Measurements from ENCODE around the gene NBL1.

The NBL1 gene

GRCh38 chr1:19675797-19676196, 31.7 kb downstream of the NBL1 start:
- Histone ChIP-seq H3K36me3 (replicated peaks in 1 of 2; ENCODE audit: control insufficient read depth in 2 of 2, insufficient read depth in 2 of 2, low read length in 2 of 2) (no peaks in the 10 kb centered on the region), H3K9me3 (replicated peaks in 1 of 2; ENCODE audit: control insufficient read depth in 2 of 2, insufficient read depth in 1 of 2, low read depth in 1 of 2, low read length in 2 of 2) (no peaks in the 10 kb centered on the region), H4K8ac (ENCODE audit: low read depth, low read length) (no peak overlapping the region), H3K4ac (ENCODE audit: low read length) (no peak overlapping the region), H3K4me3 (ENCODE audit: low read length in 2 of 2) (no peak overlapping the region), H3K4me2 (ENCODE audit: insufficient read depth, low read length, poor library complexity, severe bottlenecking) (no peak overlapping the region), H3K14ac (ENCODE audit: low read length) (no peak overlapping the region), H2BK12ac (ENCODE audit: low read length) (no peak overlapping the region), H3K79me1 (ENCODE audit: low read depth, low read length) (no peaks in the 10 kb centered on the region), H2AK5ac (ENCODE audit: low read depth, low read length) (no peak overlapping the region), H2AFZ (ENCODE audit: low read length) (no peak overlapping the region), H3K23ac (ENCODE audit: low read depth, low read length, poor library complexity) (no peak overlapping the region), H2BK5ac (ENCODE audit: low read length) (no peak overlapping the region), H2BK15ac (ENCODE audit: low read length) (no peak overlapping the region), H2BK120ac (ENCODE audit: low read depth, low read length) (no peak overlapping the region), H3K4me1 (ENCODE audit: control insufficient read depth in 2 of 2, insufficient read depth in 1 of 2, low read depth in 1 of 2, low read length in 2 of 2) (no peaks in the 10 kb centered on the region), H3K27me3 (ENCODE audit: control insufficient read depth in 3 of 3, insufficient read depth in 3 of 3, low read depth in 1 of 3, low read length in 3 of 3) (peaks cover 0 to 24% (median 0%) of the 10 kb centered on the region in 3 experiments), H4K91ac (ENCODE audit: low read depth, low read length, poor library complexity) (no peak overlapping the region), H3K9ac (ENCODE audit: low read depth, low read length, poor library complexity) (no peak overlapping the region), H3K27ac (replicated peaks; ENCODE audit: low read length) (no peak overlapping the region), H3K18ac (ENCODE audit: low read length) (no peak overlapping the region)
- no peak for DNase-seq (ENCODE audit: low spot score)
- no CpG with 5 or more reads among the region's 5 CpGs for WGBS, 2 donors (ENCODE audit: extremely low coverage in 2 of 2, insufficient read length in 2 of 2, insufficient replicate concordance in 1 of 2)

GRCh38 chr1:19676438-19676922, 32.4 kb downstream of the NBL1 start:
- Histone ChIP-seq H3K18ac (ENCODE audit: low read length) (no peak overlapping the region), H3K4me1 (ENCODE audit: control insufficient read depth in 2 of 2, insufficient read depth in 1 of 2, low read depth in 1 of 2, low read length in 2 of 2) (no peaks in the 10 kb centered on the region), H2AK5ac (ENCODE audit: low read depth, low read length) (no peak overlapping the region), H4K91ac (ENCODE audit: low read depth, low read length, poor library complexity) (no peak overlapping the region), H3K36me3 (replicated peaks in 1 of 2; ENCODE audit: control insufficient read depth in 2 of 2, insufficient read depth in 2 of 2, low read length in 2 of 2) (no peaks in the 10 kb centered on the region), H3K14ac (ENCODE audit: low read length) (no peak overlapping the region), H3K9me3 (replicated peaks in 1 of 2; ENCODE audit: control insufficient read depth in 2 of 2, insufficient read depth in 1 of 2, low read depth in 1 of 2, low read length in 2 of 2) (no peaks in the 10 kb centered on the region), H2BK5ac (ENCODE audit: low read length) (no peak overlapping the region), H2AFZ (ENCODE audit: low read length) (no peak overlapping the region), H3K4me3 (ENCODE audit: low read length in 2 of 2) (no peak overlapping the region), H3K23ac (ENCODE audit: low read depth, low read length, poor library complexity) (no peak overlapping the region), H3K4ac (ENCODE audit: low read length) (no peak overlapping the region), H3K27ac (replicated peaks; ENCODE audit: low read length) (no peak overlapping the region), H3K9ac (ENCODE audit: low read depth, low read length, poor library complexity) (no peak overlapping the region), H3K4me2 (ENCODE audit: insufficient read depth, low read length, poor library complexity, severe bottlenecking) (no peak overlapping the region), H2BK12ac (ENCODE audit: low read length) (no peak overlapping the region), H2BK120ac (ENCODE audit: low read depth, low read length) (no peak overlapping the region), H3K79me1 (ENCODE audit: low read depth, low read length) (no peaks in the 10 kb centered on the region), H4K8ac (ENCODE audit: low read depth, low read length) (no peak overlapping the region), H2BK15ac (ENCODE audit: low read length) (no peak overlapping the region), H3K27me3 (ENCODE audit: control insufficient read depth in 3 of 3, insufficient read depth in 3 of 3, low read depth in 1 of 3, low read length in 3 of 3) (peaks cover 0 to 17% (median 0%) of the 10 kb centered on the region in 3 experiments)
- WGBS, 2 donors (ENCODE audit: extremely low coverage in 2 of 2, insufficient read length in 2 of 2, insufficient replicate concordance in 1 of 2): no CpG with 5 or more reads among the region's 13 CpGs
- DNase-seq (ENCODE audit: low spot score): peak; percentile 73

GRCh38 chr1:19678493-19678892, 34.4 kb downstream of the NBL1 start:
- Histone ChIP-seq H3K79me1 (ENCODE audit: low read depth, low read length) (no peaks in the 10 kb centered on the region), H2BK5ac (ENCODE audit: low read length) (no peak overlapping the region), H3K9ac (ENCODE audit: low read depth, low read length, poor library complexity) (no peak overlapping the region), H3K4me2 (ENCODE audit: insufficient read depth, low read length, poor library complexity, severe bottlenecking) (no peak overlapping the region), H3K14ac (ENCODE audit: low read length) (no peak overlapping the region), H2AFZ (ENCODE audit: low read length) (no peak overlapping the region), H3K23ac (ENCODE audit: low read depth, low read length, poor library complexity) (peak overlapping the region; percentile 60), H4K8ac (ENCODE audit: low read depth, low read length) (no peak overlapping the region), H2BK12ac (ENCODE audit: low read length) (no peak overlapping the region), H3K9me3 (replicated peaks in 1 of 2; ENCODE audit: control insufficient read depth in 2 of 2, insufficient read depth in 1 of 2, low read depth in 1 of 2, low read length in 2 of 2) (no peaks in the 10 kb centered on the region), H3K4me1 (ENCODE audit: control insufficient read depth in 2 of 2, insufficient read depth in 1 of 2, low read depth in 1 of 2, low read length in 2 of 2) (no peaks in the 10 kb centered on the region), H3K4me3 (ENCODE audit: low read length in 2 of 2) (no peak overlapping the region), H4K91ac (ENCODE audit: low read depth, low read length, poor library complexity) (no peak overlapping the region), H3K4ac (ENCODE audit: low read length) (no peak overlapping the region), H2AK5ac (ENCODE audit: low read depth, low read length) (no peak overlapping the region), H3K27ac (replicated peaks; ENCODE audit: low read length) (no peak overlapping the region), H2BK15ac (ENCODE audit: low read length) (no peak overlapping the region), H2BK120ac (ENCODE audit: low read depth, low read length) (no peak overlapping the region), H3K18ac (ENCODE audit: low read length) (no peak overlapping the region), H3K36me3 (replicated peaks in 1 of 2; ENCODE audit: control insufficient read depth in 2 of 2, insufficient read depth in 2 of 2, low read length in 2 of 2) (no peaks in the 10 kb centered on the region), H3K27me3 (ENCODE audit: control insufficient read depth in 3 of 3, insufficient read depth in 3 of 3, low read depth in 1 of 3, low read length in 3 of 3) (peaks cover 0 to 6% (median 0%) of the 10 kb centered on the region in 3 experiments)
- WGBS, 2 donors (ENCODE audit: extremely low coverage in 2 of 2, insufficient read length in 2 of 2, insufficient replicate concordance in 1 of 2): no CpG with 5 or more reads among the region's 11 CpGs
- no peak for DNase-seq (ENCODE audit: low spot score)

- H3K14ac ChIP-seq (ENCODE audit: low read length): no peak overlapping the region
- no peak overlapping the region for H3K4ac ChIP-seq (ENCODE audit: low read length)
- no peak overlapping the region for H3K9ac ChIP-seq (ENCODE audit: low read depth, low read length, poor library complexity)
- no peaks in the 10 kb centered on the region for H3K9me3 ChIP-seq (replicated peaks in 1 of 2; ENCODE audit: control insufficient read depth in 2 of 2, insufficient read depth in 1 of 2, low read depth in 1 of 2, low read length in 2 of 2)
- H3K79me1 ChIP-seq (ENCODE audit: low read depth, low read length): no peaks in the 10 kb centered on the region
- H3K36me3 ChIP-seq (replicated peaks in 1 of 2; ENCODE audit: control insufficient read depth in 2 of 2, insufficient read depth in 2 of 2, low read length in 2 of 2): no peaks in the 10 kb centered on the region
- H4K91ac ChIP-seq (ENCODE audit: low read depth, low read length, poor library complexity): no peak overlapping the region
- no peak overlapping the region for H2AK5ac ChIP-seq (ENCODE audit: low read depth, low read length)
- no peak overlapping the region for H3K4me2 ChIP-seq (ENCODE audit: insufficient read depth, low read length, poor library complexity, severe bottlenecking)
- no CpG with 5 or more reads among the region's 34 CpGs for WGBS, 2 donors (ENCODE audit: extremely low coverage in 2 of 2, insufficient read length in 2 of 2, insufficient replicate concordance in 1 of 2)
- H3K18ac ChIP-seq (ENCODE audit: low read length): peak overlapping the region; percentile 33
- H3K27ac ChIP-seq (replicated peaks; ENCODE audit: low read length): no peak overlapping the region
- H2BK12ac ChIP-seq (ENCODE audit: low read length): no peak overlapping the region
- no peak overlapping the region for H2BK120ac ChIP-seq (ENCODE audit: low read depth, low read length)
- H3K4me3 ChIP-seq (ENCODE audit: low read length in 2 of 2): no peak overlapping the region
- no peak overlapping the region for H2BK5ac ChIP-seq (ENCODE audit: low read length)
- no peaks in the 10 kb centered on the region for H3K4me1 ChIP-seq (ENCODE audit: control insufficient read depth in 2 of 2, insufficient read depth in 1 of 2, low read depth in 1 of 2, low read length in 2 of 2)
- DNase-seq (ENCODE audit: low spot score): no peak
- H3K27me3 ChIP-seq (ENCODE audit: control insufficient read depth in 3 of 3, insufficient read depth in 3 of 3, low read depth in 1 of 3, low read length in 3 of 3): peaks cover 0 to 6% (median 0%) of the 10 kb centered on the region in 3 experiments
- no peak overlapping the region for H4K8ac ChIP-seq (ENCODE audit: low read depth, low read length)
- H3K23ac ChIP-seq (ENCODE audit: low read depth, low read length, poor library complexity): peak overlapping the region; percentile 60
- H2BK15ac ChIP-seq (ENCODE audit: low read length): no peak overlapping the region
- H2AFZ ChIP-seq (ENCODE audit: low read length): no peak overlapping the region
These were observed 34.9 kb downstream of the NBL1 start for GRCh38 chr1:19678931-19679453.

Measured in neuronal stem cell (in vitro differentiated cells).